Panc1 (cell line): ENCODE results near the gene DUSP14. TPM values are rescaled to one million over a fixed set of nuclear protein-coding genes. Genes with fewer than 3 reads are reported as not detected.

ENCODE experiments used
- ATAC-seq: fragments of 200-7000 bp; cut with Tn5 transposase; 2 replicates; pipeline ENCODE4 v1.9.1; 2020; ENCODE audit warnings: mild to moderate bottlenecking, moderate library complexity
- BruUV-seq: library from RNA; stranded (reverse); fragments of 400-500 nt; replicated peaks from 2 replicates; lab custom pipeline; 2021; lab: Mats Ljungman, UMichigan
- CTCF ChIA-PET: fragments of 300-600 bp; sonication (Branson Sonifier 250); formaldehyde crosslinking; loops from one replicate; lab custom pipeline; 2022; ENCODE audit warnings: antibody characterized with exemption; lab: Charles Lee
- POLR2A ChIA-PET: fragments of 300-600 bp; sonication (Branson Sonifier 250); formaldehyde crosslinking; loops from one replicate; lab custom pipeline; 2022; ENCODE audit warnings: antibody characterized with exemption; lab: Charles Lee
- DNase-seq: peaks from one replicate; pipeline ENCODE4 v3.0.0-alpha.2; 2010; ENCODE audit warnings: low read depth, low spot score
- H3K27ac ChIP-seq: 2 replicates; pipeline ENCODE4 v1.5.1; 2011; ENCODE audit warnings: mild to moderate bottlenecking, low read length, inconsistent platforms
- H3K27me3 ChIP-seq: fragments of 200-500 bp; sonication (Bioruptor generic); 2 replicates; pipeline ENCODE4 v1.6.0; 2014; ENCODE audit warnings: low read length, inconsistent platforms; ENCODE audit not compliant: control insufficient read depth, insufficient read depth
- H3K36me3 ChIP-seq: fragments of 200-500 bp; sonication (Bioruptor generic); 2 replicates; pipeline ENCODE4 v1.5.1; 2014; ENCODE audit warnings: inconsistent platforms, mild to moderate bottlenecking, low read length, moderate library complexity; ENCODE audit not compliant: control insufficient read depth, insufficient read depth
- H3K4me1 ChIP-seq: 2 replicates; pipeline ENCODE4 v1.5.1; 2011; ENCODE audit warnings: inconsistent platforms, mild to moderate bottlenecking, low read length, moderate library complexity; ENCODE audit not compliant: control insufficient read depth, insufficient read depth
- H3K4me3 ChIP-seq, 2 experiments: 2 replicates each; pipeline ENCODE4 v1.5.1; 2011 to 2012; ENCODE audit warnings: low read depth in 2 of 2, low read length in 2 of 2, mild to moderate bottlenecking in 2 of 2, inconsistent platforms in 1 of 2, moderate library complexity in 1 of 2
- H3K9me3 ChIP-seq: fragments of 200-500 bp; sonication (Bioruptor generic); 2 replicates; pipeline ENCODE4 v1.5.1; 2014; ENCODE audit warnings: low read depth, mild to moderate bottlenecking, inconsistent platforms, low read length, moderate library complexity; ENCODE audit not compliant: control insufficient read depth, insufficient read depth
- CTCF ChIP-seq: fragments of 450-650 bp; IDR thresholded peaks from 2 replicates; pipeline ENCODE4 v1.5.1; 2017; ENCODE audit warnings: mild to moderate bottlenecking
- POLR2AphosphoS5 ChIP-seq: IDR thresholded peaks from 2 replicates; pipeline ENCODE4 v1.6.1; 2012; ENCODE audit warnings: mild to moderate bottlenecking, low read depth, low read length, moderate library complexity
- REST ChIP-seq, 2 experiments: IDR thresholded peaks; 2 replicates each; pipeline ENCODE4 v1.6.1; 2011 to 2012; ENCODE audit warnings: low read depth in 2 of 2, control low read depth in 1 of 2, low read length in 1 of 2, mild to moderate bottlenecking in 1 of 2, moderate library complexity in 1 of 2; ENCODE audit not compliant: insufficient read depth in 1 of 2
- SIN3A ChIP-seq: IDR thresholded peaks from 2 replicates; pipeline ENCODE4 v1.6.1; 2012; ENCODE audit warnings: low read depth, mild to moderate bottlenecking, low read length, moderate library complexity, borderline replicate concordance; ENCODE audit not compliant: insufficient read depth
- TCF7L2 ChIP-seq: IDR thresholded peaks from 2 replicates; pipeline ENCODE4 v1.6.1; 2011; ENCODE audit warnings: mild to moderate bottlenecking, low read depth, low read length, inconsistent platforms
- in situ Hi-C: cut with HindIII; loops from 2 replicates; pipeline ENCODE4 v1.10.0; 2016; ENCODE audit warnings: low sequenced_read_pairs, low pct_unique_long_range_greater_than_20kb
- intact Hi-C: fragments of 100-400 bp; cut with micrococcal nuclease; formaldehyde crosslinking; loops from one replicate; pipeline ENCODE4 v1.10.0; 2022; ENCODE audit not compliant: unreplicated experiment
- total RNA-seq: library from RNA; stranded (reverse); gene quantifications from one replicate; pipeline ENCODE4 v1.2.1, GENCODE V29; 2021; ENCODE audit not compliant: unreplicated experiment

Gene DUSP14
- total RNA-seq, 1 experiment from 2014 or later = 23.1 TPM

GRCh38 chr17:37479025-37479424, 10.7 kb upstream of the DUSP14 start:
- no peak for TF ChIP-seq CTCF
- ChIA-PET POLR2A (no interaction called here), CTCF (no interaction called here)
- ATAC-seq (no peak), DNase-seq (no peak)
- BruUV-seq = no TSS peak
- H3K4me1 ChIP-seq = no peaks in the 10 kb centered on the region
- no peaks in the 10 kb centered on the region for H3K27me3 ChIP-seq
- intact Hi-C loops = no loop called here
- no peak overlapping the region for H3K4me3 ChIP-seq
- in situ Hi-C loops = no loop called here
- no peak overlapping the region for H3K27ac ChIP-seq
- H3K9me3 ChIP-seq = no peaks in the 10 kb centered on the region
- peaks cover 2% of the 10 kb centered on the region; the same call in 1 of the 2 replicates for H3K36me3 ChIP-seq

- intact Hi-C loops (no loop called here), in situ Hi-C loops (no loop called here)
- POLR2A ChIA-PET = interaction anchor here (0.5 to 0.6 kb wide), 2 partner anchors 17 to 796 kb away, joined by 5 to 6 read pairs; no protein-coding TSS in a partner anchor
- no peaks in the 10 kb centered on the region for H3K9me3 ChIP-seq
- DNase-seq (no peak), ATAC-seq (no peak)
- no peak overlapping the region for H3K4me3 ChIP-seq
- BruUV-seq = no TSS peak
- no peaks in the 10 kb centered on the region; the same call in 1 of the 2 replicates for H3K36me3 ChIP-seq
- H3K27me3 ChIP-seq = no peaks in the 10 kb centered on the region
- CTCF ChIA-PET = no interaction called here
- no peaks in the 10 kb centered on the region for H3K4me1 ChIP-seq
- no peak overlapping the region for H3K27ac ChIP-seq
- TF ChIP-seq POLR2AphosphoS5 (no peak), CTCF (no peak), REST (IDR thresholded peaks at IDR 0.05; ENCODE audit: insufficient read depth in 1 of 2, low read depth in 2 of 2, low read length in 1 of 2) (no peak), SIN3A (no peak), TCF7L2 (no peak)
These were observed 9.3 kb upstream of the DUSP14 start for GRCh38 chr17:37480427-37480826.
